Subcutaneous abdominal adipose tissue (tissue), 5 donors: ENCODE results near the gene EDDM3A.
"Not testable (repeated sequence)": the region's sequence is repeated elsewhere in the genome, so short reads cannot be mapped to it uniquely, and the experiment has no call there.

ENCODE experiments used
- H3K27ac ChIP-seq: one replicate; pipeline ENCODE4 v1.7.0; 2013; ENCODE audit warnings: low read depth, mild to moderate bottlenecking, inconsistent platforms, low read length, moderate library complexity
- H3K27me3 ChIP-seq, 5 donors: one replicate each; pipeline ENCODE4 v1.7.0; 2013; ENCODE audit warnings: low read length in 5 of 5, inconsistent platforms in 1 of 5; ENCODE audit not compliant: control insufficient read depth in 5 of 5, insufficient read depth in 4 of 5
- H3K36me3 ChIP-seq, 5 donors: one replicate each; pipeline ENCODE4 v1.7.0; 2013; ENCODE audit warnings: low read length in 5 of 5; ENCODE audit not compliant: control insufficient read depth in 5 of 5, insufficient read depth in 5 of 5
- H3K4me1 ChIP-seq, 5 donors: one replicate each; pipeline ENCODE4 v1.7.0; 2013; ENCODE audit warnings: low read length in 5 of 5, mild to moderate bottlenecking in 3 of 5, moderate library complexity in 1 of 5; ENCODE audit not compliant: control insufficient read depth in 5 of 5, insufficient read depth in 5 of 5
- H3K4me3 ChIP-seq, 5 donors: one replicate each; pipeline ENCODE4 v1.7.0; 2013; ENCODE audit warnings: low read length in 5 of 5, low read depth in 1 of 5
- H3K9ac ChIP-seq, 5 donors: one replicate each; pipeline ENCODE4 v1.7.0; 2013; ENCODE audit warnings: low read length in 5 of 5, mild to moderate bottlenecking in 4 of 5, moderate library complexity in 3 of 5
- H3K9me3 ChIP-seq, 5 donors: one replicate each; pipeline ENCODE4 v1.7.0; 2013; ENCODE audit warnings: low read length in 5 of 5; ENCODE audit not compliant: control insufficient read depth in 5 of 5
- donor health status: healthy.
- donor health status: healthy.
- donor health status: healthy.
- donor health status: healthy.
- donor health status: healthy.

EDDM3A gene

DNA sequence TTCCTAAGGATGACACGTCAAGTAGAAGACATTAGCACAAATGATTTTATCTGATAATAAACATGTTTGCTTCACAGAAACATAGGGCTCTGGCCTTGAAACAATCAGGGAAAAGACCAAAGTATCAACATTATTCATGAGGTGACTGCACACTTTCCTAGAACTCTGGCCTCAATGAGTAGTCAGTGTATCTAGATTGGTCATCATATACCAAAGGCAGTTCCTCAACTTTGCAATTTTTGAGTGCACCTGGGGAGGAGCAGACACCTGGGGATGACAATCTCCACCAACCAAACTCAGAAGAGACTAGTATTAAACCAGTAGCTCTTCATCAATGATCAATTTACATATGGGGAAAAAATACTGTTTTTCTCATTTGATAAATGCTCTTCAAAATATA is 4.5 kb downstream of the EDDM3A start:
- no peak overlapping the region for H3K4me3 ChIP-seq
- H3K4me1 ChIP-seq, result no peaks in the 10 kb centered on the region
- no peak overlapping the region for H3K27ac ChIP-seq
- H3K9me3 ChIP-seq, result peaks cover 0 to 17% (median 14%) of the 10 kb centered on the region in 5 donors
- no peaks in the 10 kb centered on the region for H3K36me3 ChIP-seq
- H3K27me3 ChIP-seq, result no peaks in the 10 kb centered on the region
- H3K9ac ChIP-seq, result no peak overlapping the region

DNA sequence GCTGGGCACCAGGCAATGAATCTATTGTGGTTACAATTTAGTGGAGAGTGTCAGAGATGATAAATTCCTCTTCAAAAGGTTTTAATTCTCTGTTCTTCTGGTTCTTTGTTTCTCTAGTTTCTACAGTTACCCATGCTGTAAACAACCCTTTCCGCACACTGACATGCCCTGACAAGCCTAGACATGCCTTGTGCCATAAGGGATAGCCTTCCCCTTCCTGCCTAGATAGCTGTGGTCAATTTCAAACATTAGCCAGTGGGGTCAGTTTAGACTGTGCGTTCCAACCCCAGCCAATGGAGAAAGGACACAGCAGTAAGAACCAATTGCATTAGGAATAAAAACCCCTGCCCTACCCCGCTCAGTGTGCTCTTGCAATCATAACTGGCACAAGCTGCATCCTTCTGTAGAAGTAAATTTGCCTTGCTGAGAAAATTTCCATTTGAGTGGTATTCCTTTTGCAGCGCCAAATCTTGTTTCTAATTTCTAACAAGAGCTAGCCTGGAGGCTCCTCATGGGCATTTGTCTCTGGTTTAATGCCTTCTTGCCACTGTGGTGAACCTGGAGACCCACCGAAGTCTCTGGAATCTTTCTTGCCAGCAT is 6.4 kb downstream of the EDDM3A start:
- H3K9me3 ChIP-seq, result peaks cover 0 to 17% (median 14%) of the 10 kb centered on the region in 5 donors
- H3K27ac ChIP-seq, result no peak overlapping the region
- no peaks in the 10 kb centered on the region for H3K27me3 ChIP-seq
- no peaks in the 10 kb centered on the region for H3K36me3 ChIP-seq
- no peak overlapping the region for H3K4me3 ChIP-seq
- H3K4me1 ChIP-seq, result no peaks in the 10 kb centered on the region
- no peak overlapping the region for H3K9ac ChIP-seq

GRCh38 chr14:20754308-20754707 is 8.6 kb downstream of the EDDM3A start:
- no peaks in the 10 kb centered on the region for H3K36me3 ChIP-seq
- peaks cover 0 to 7% (median 0%) of the 10 kb centered on the region in 5 donors for H3K4me1 ChIP-seq
- H3K27me3 ChIP-seq, result no peaks in the 10 kb centered on the region
- no peak overlapping the region for H3K27ac ChIP-seq
- no peak overlapping the region for H3K4me3 ChIP-seq
- peaks cover 0 to 17% (median 14%) of the 10 kb centered on the region in 5 donors for H3K9me3 ChIP-seq
- no peak overlapping the region for H3K9ac ChIP-seq

DNA sequence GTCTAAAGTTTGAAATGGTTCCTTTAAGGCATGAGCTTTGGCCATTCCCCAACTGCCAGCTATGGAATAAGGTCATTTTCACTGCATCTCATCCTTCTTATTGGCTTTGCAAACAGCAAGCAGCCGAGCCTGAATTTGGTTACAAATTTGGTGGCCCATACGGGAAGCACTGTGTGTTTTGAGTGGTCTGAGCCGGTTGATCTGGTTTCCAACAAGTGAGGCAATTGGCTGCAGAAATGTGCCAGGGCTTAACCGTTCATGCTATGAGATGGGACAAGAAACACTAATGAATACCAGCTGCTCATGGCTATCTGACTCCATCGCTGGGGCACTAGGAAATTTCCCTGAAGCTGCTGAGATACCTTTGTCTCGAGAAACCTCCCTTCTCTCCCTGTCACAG is 9.3 kb downstream of the EDDM3A start:
- Histone ChIP-seq H3K4me3 (no peak overlapping the region), H3K27ac (no peak overlapping the region), H3K9ac (no peak overlapping the region), H3K9me3 (peaks cover 0 to 17% (median 14%) of the 10 kb centered on the region in 5 donors), H3K4me1 (peaks cover 0 to 7% (median 0%) of the 10 kb centered on the region in 5 donors), H3K36me3 (no peaks in the 10 kb centered on the region), H3K27me3 (no peaks in the 10 kb centered on the region)

DNA sequence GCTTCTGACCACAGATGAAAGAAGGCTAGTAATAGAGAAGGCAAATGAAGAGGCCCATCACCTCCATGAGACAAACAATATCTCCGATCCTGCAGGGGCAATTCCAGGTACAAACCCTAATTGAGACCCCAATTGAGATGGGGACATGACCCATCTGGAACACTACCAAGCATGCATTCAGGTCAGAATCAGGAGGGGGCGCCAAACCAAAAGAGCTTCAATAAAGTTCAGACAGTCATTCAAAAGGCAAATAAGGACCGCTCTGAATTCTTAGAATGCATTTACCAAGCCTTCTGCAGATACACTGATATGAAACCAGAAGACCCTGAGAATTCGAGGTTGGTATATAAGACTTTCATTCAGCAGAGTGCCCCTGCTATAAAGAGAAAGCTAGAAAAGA is 12.3 kb downstream of the EDDM3A start:
- H3K27ac ChIP-seq, result no peak overlapping the region
- H3K9me3 ChIP-seq, result peaks cover 0 to 1% (median under 1%) of the 10 kb centered on the region in 5 donors
- no peak overlapping the region for H3K4me3 ChIP-seq
- no peaks in the 10 kb centered on the region for H3K27me3 ChIP-seq
- no peaks in the 10 kb centered on the region for H3K36me3 ChIP-seq
- H3K9ac ChIP-seq, result no peak overlapping the region
- peaks cover 0 to 7% (median 0%) of the 10 kb centered on the region in 5 donors for H3K4me1 ChIP-seq

DNA sequence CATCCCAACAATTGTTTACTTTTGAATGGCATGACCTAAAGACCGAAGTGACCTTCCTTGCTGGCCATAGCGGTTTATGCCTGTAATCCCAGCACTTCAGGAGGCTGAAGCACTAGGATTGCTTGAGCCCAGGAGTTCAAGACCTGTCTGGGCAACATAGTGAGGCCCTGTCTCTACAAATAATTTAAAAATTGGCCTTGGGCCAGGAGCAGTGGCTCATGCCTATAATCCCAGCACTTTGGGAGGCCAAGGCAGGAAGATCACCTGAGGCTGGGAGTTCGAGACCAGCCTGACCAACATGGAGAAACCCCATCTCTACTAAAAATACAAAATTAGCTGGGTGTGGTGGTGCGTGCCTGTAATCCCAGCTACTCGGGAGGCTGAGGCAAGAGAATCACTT is 13.8 kb downstream of the EDDM3A start:
- H3K27ac ChIP-seq, H3K9me3 ChIP-seq, H3K9ac ChIP-seq, H3K36me3 ChIP-seq, H3K4me3 ChIP-seq, H3K4me1 ChIP-seq, H3K27me3 ChIP-seq: not testable (repeated sequence)

- H3K27ac ChIP-seq, result no peak overlapping the region
Measured at GRCh38 chr14:20760950-20761349, 15.3 kb downstream of the EDDM3A start.

DNA sequence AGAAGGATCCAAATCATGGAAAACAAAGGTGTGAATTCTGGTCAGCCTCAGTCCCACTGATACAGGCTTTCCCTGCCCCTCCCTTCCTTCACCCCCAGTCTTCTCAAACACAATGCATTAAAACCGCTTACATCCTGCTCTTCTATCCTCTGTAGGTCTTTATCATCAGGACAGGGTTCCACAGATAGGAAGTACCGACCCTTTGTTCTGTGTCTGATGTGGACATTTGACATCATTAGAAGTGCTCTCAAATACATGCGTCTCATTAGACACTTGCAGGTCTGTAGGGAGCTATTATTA is 22.9 kb downstream of the EDDM3A start:
- no peak overlapping the region for H3K4me3 ChIP-seq
- H3K4me1 ChIP-seq, result no peaks in the 10 kb centered on the region
- H3K9ac ChIP-seq, result no peak overlapping the region
- H3K27ac ChIP-seq, result no peak overlapping the region
- no peaks in the 10 kb centered on the region for H3K9me3 ChIP-seq
- H3K27me3 ChIP-seq, result no peaks in the 10 kb centered on the region
- H3K36me3 ChIP-seq, result no peaks in the 10 kb centered on the region

More at GRCh38 chr14:20760950-20761349, 15.3 kb downstream of the EDDM3A start:
- Histone ChIP-seq H3K4me3 (no peak overlapping the region), H3K9me3 (no peaks in the 10 kb centered on the region), H3K27me3 (no peaks in the 10 kb centered on the region), H3K9ac (no peak overlapping the region), H3K36me3 (no peaks in the 10 kb centered on the region), H3K4me1 (peaks cover 0 to 7% (median 0%) of the 10 kb centered on the region in 5 donors)

DNA sequence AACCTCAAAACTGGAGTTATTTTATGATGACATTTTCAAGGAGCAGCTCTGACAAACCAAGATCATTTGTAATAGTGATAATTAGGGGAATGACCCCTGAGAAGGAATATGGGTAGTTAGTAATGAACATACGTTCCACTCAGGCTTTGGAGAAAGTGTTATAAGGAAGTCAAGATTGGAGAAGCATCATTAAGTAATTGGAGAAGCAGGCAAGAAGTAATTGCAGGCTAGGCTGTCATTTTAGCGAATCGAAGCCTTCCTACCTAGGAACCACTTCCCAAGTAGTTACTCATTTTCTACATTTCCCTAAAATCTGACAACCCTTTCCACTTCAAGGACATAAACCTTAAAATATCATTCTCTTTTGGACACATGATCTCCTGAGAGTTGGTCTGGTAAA is 23.7 kb downstream of the EDDM3A start:
- H3K27me3 ChIP-seq, result no peaks in the 10 kb centered on the region
- no peaks in the 10 kb centered on the region for H3K36me3 ChIP-seq
- no peaks in the 10 kb centered on the region for H3K9me3 ChIP-seq
- no peak overlapping the region for H3K4me3 ChIP-seq
- H3K9ac ChIP-seq, result no peak overlapping the region
- H3K4me1 ChIP-seq, result no peaks in the 10 kb centered on the region
- no peak overlapping the region for H3K27ac ChIP-seq

DNA sequence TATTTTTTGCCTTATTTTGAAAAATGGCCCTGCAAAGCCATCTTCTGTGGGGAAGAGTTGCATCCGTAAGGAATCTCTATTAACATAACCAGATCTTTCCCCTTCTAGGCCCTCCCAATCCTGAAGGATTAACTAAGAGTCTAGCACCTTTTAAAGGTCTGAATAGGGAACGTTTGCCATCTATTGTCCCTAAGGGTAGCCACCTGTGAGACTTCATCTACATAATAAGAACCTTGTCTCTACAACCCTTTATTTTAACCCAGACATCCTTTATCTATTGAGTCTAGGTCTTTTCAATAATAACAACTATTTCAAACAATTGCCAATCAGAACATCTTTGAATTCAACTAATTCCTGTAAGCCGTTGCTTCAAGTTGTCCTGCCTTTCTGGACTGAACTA is 27.0 kb downstream of the EDDM3A start:
- H3K27ac ChIP-seq, result no peak overlapping the region
- H3K36me3 ChIP-seq, result no peaks in the 10 kb centered on the region
- no peaks in the 10 kb centered on the region for H3K9me3 ChIP-seq
- no peaks in the 10 kb centered on the region for H3K4me1 ChIP-seq
- H3K27me3 ChIP-seq, result no peaks in the 10 kb centered on the region
- no peak overlapping the region for H3K9ac ChIP-seq
- no peak overlapping the region for H3K4me3 ChIP-seq
